Measurements from ENCODE around the gene ABHD16B. TPM values are rescaled to one million over a fixed set of nuclear protein-coding genes. Genes with fewer than 3 reads are reported as not detected.

ABHD16B gene
- total and polyA plus RNA-seq, 2 of the 13 experiments (the other 11 are each of a cell fraction or from before 2014, with no cell fraction given) = not detected

DNA sequence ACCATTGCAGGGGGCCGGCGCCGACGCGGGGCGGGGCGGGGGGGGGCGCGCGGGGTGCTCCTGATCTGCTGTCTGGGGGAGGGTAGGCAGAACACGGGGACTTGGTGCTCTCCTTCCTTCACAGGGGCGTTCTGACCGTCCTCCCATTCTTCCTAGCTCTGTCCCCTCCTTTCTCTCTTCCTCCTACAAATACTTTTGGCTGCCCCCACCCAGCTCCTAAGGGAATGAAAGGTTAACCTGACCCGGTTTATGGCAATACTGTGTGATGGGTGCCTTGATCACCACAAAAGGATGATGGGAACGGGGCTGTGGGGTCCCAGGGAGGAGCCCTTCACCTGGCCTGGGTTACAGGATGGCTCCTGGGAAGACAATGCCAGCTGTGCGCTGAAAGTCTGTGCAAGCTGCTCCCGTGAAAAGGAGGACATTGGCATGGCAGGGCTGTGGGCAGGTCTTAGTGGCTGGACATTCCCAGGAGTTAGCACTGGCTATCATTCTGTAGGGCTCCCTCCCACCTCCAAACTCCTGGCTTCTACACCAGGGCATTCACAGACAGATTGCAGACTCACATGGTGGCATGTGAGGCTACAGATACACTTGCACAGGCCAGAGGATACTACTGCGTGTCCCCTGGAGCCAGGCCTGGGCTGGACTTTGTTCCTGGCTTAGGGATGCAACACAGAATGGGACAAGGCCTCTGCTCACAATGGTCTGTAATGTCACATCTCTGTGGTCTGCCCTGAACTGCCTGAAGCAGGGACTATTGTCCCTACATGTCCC lies 1.9 kb downstream of the ABHD16B start (continued):
- TF ChIP-seq, protein P1, sequence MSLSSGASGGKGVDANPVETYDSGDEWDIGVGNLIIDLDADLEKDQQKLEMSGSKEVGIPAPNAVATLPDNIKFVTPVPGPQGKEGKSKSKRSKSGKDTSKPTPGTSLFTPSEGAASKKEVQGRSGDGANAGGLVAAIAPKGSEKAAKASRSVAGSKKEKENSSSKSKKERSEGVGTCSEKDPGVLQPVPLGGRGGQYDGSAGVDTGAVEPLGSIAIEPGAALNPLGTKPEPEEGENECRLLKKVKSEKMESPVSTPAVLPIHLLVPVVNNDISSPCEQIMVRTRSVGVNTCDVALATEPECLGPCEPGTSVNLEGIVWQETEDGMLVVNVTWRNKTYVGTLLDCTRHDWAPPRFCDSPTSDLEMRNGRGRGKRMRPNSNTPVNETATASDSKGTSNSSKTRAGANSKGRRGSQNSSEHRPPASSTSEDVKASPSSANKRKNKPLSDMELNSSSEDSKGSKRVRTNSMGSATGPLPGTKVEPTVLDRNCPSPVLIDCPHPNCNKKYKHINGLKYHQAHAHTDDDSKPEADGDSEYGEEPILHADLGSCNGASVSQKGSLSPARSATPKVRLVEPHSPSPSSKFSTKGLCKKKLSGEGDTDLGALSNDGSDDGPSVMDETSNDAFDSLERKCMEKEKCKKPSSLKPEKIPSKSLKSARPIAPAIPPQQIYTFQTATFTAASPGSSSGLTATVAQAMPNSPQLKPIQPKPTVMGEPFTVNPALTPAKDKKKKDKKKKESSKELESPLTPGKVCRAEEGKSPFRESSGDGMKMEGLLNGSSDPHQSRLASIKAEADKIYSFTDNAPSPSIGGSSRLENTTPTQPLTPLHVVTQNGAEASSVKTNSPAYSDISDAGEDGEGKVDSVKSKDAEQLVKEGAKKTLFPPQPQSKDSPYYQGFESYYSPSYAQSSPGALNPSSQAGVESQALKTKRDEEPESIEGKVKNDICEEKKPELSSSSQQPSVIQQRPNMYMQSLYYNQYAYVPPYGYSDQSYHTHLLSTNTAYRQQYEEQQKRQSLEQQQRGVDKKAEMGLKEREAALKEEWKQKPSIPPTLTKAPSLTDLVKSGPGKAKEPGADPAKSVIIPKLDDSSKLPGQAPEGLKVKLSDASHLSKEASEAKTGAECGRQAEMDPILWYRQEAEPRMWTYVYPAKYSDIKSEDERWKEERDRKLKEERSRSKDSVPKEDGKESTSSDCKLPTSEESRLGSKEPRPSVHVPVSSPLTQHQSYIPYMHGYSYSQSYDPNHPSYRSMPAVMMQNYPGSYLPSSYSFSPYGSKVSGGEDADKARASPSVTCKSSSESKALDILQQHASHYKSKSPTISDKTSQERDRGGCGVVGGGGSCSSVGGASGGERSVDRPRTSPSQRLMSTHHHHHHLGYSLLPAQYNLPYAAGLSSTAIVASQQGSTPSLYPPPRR (CRISPR knock-in tag; IDR thresholded peaks at IDR 0.05; ENCODE audit: borderline replicate concordance) = no peak
- TF ChIP-seq ZNF431 (CRISPR knock-in tag; IDR thresholded peaks at IDR 0.05; ENCODE audit: borderline replicate concordance, low read depth) (0 out of 2 replicates have a peak, but pooled peaks have one; percentile 28), MTA1 (CRISPR knock-in tag; IDR thresholded peaks at IDR 0.05; ENCODE audit: borderline replicate concordance) (no peak), TARDBP (CRISPR knock-in tag; IDR thresholded peaks at IDR 0.05) (peak; percentile 74), HES4 (CRISPR knock-in tag; IDR thresholded peaks at IDR 0.05; ENCODE audit: borderline replicate concordance) (no peak), ZNF746 (CRISPR knock-in tag; IDR thresholded peaks at IDR 0.05) (no peak), RARG (CRISPR knock-in tag; IDR thresholded peaks at IDR 0.05; ENCODE audit: low read depth) (no peak), HDAC6 (IDR thresholded peaks at IDR 0.05; ENCODE audit: low read depth, low read length) (no peak), ZNF124 (CRISPR knock-in tag; IDR thresholded peaks at IDR 0.05) (no peak), NCOA5 (CRISPR knock-in tag; IDR thresholded peaks at IDR 0.05) (no peak), MAZ (IDR thresholded peaks at IDR 0.05; ENCODE audit: borderline replicate concordance, low read depth, low read length) (no peak), MAZ (CRISPR knock-in tag; IDR thresholded peaks at IDR 0.05; ENCODE audit: low read depth) (no peak; the same call in 1 of the 2 replicates)
- TF ChIP-seq, protein P2, sequence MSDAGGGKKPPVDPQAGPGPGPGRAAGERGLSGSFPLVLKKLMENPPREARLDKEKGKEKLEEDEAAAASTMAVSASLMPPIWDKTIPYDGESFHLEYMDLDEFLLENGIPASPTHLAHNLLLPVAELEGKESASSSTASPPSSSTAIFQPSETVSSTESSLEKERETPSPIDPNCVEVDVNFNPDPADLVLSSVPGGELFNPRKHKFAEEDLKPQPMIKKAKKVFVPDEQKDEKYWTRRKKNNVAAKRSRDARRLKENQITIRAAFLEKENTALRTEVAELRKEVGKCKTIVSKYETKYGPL (CRISPR knock-in tag; IDR thresholded peaks at IDR 0.05) = no peak
- TF ChIP-seq, protein P3, sequence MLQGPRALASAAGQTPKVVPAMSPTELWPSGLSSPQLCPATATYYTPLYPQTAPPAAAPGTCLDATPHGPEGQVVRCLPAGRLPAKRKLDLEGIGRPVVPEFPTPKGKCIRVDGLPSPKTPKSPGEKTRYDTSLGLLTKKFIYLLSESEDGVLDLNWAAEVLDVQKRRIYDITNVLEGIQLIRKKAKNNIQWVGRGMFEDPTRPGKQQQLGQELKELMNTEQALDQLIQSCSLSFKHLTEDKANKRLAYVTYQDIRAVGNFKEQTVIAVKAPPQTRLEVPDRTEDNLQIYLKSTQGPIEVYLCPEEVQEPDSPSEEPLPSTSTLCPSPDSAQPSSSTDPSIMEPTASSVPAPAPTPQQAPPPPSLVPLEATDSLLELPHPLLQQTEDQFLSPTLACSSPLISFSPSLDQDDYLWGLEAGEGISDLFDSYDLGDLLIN (CRISPR knock-in tag; IDR thresholded peaks at IDR 0.05; ENCODE audit: borderline replicate concordance) = no peak
- TF ChIP-seq, protein P4, sequence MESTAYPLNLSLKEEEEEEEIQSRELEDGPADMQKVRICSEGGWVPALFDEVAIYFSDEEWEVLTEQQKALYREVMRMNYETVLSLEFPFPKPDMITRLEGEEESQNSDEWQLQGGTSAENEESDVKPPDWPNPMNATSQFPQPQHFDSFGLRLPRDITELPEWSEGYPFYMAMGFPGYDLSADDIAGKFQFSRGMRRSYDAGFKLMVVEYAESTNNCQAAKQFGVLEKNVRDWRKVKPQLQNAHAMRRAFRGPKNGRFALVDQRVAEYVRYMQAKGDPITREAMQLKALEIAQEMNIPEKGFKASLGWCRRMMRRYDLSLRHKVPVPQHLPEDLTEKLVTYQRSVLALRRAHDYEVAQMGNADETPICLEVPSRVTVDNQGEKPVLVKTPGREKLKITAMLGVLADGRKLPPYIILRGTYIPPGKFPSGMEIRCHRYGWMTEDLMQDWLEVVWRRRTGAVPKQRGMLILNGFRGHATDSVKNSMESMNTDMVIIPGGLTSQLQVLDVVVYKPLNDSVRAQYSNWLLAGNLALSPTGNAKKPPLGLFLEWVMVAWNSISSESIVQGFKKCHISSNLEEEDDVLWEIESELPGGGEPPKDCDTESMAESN (CRISPR knock-in tag; conservative IDR thresholded peaks at IDR 0.05) = no peak; the same call in 1 of the 2 replicates
- TF ChIP-seq, protein P5, sequence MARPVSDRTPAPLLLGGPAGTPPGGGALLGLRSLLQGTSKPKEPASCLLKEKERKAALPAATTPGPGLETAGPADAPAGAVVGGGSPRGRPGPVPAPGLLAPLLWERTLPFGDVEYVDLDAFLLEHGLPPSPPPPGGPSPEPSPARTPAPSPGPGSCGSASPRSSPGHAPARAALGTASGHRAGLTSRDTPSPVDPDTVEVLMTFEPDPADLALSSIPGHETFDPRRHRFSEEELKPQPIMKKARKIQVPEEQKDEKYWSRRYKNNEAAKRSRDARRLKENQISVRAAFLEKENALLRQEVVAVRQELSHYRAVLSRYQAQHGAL (CRISPR knock-in tag; IDR thresholded peaks at IDR 0.05; ENCODE audit: not compliant biosample characterization) = no peak
- TF ChIP-seq, protein P6, sequence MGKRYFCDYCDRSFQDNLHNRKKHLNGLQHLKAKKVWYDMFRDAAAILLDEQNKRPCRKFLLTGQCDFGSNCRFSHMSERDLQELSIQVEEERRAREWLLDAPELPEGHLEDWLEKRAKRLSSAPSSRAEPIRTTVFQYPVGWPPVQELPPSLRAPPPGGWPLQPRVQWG (CRISPR knock-in tag; IDR thresholded peaks at IDR 0.05; ENCODE audit: borderline replicate concordance, low read depth) = no peak

All from HepG2 (cell line).